ENCODE results near the gene RTN4RL2.
"Not testable (repeated sequence)": the region's sequence is repeated elsewhere in the genome, so short reads cannot be mapped to it uniquely, and the experiment has no call there.

Gene RTN4RL2

GRCh38 chr11:57444362-57445121 is 15.8 kb upstream of the RTN4RL2 start:
- no peak overlapping the region for H3K27ac ChIP-seq
- no peak for TF ChIP-seq ZFX (IDR thresholded peaks at IDR 0.05)
- TF ChIP-seq CTCF (conservative IDR thresholded peaks at IDR 0.05) = no peak

- H3K27ac ChIP-seq = not testable (repeated sequence)
Observed at GRCh38 chr11:57445122-57445394, 15.3 kb upstream of the RTN4RL2 start.

GRCh38 chr11:57446055-57446454 is 14.3 kb upstream of the RTN4RL2 start:
- H3K27ac ChIP-seq = no peak overlapping the region
- no peak for TF ChIP-seq CTCF (conservative IDR thresholded peaks at IDR 0.05)
- TF ChIP-seq ZFX (IDR thresholded peaks at IDR 0.05) = no peak

GRCh38 chr11:57453543-57454177 is 6.7 kb upstream of the RTN4RL2 start:
- no peak for TF ChIP-seq ZFX (IDR thresholded peaks at IDR 0.05)
- no peak for TF ChIP-seq CTCF (conservative IDR thresholded peaks at IDR 0.05)
- H3K27ac ChIP-seq = no peak overlapping the region

- peak; percentile 98 for TF ChIP-seq CTCF (conservative IDR thresholded peaks at IDR 0.05)
- TF ChIP-seq ZFX (IDR thresholded peaks at IDR 0.05) = no peak
- no peak overlapping the region for H3K27ac ChIP-seq
Observed at GRCh38 chr11:57456960-57457642, 3.2 kb upstream of the RTN4RL2 start.

- TF ChIP-seq ZFX (IDR thresholded peaks at IDR 0.05) (no peak), CTCF (conservative IDR thresholded peaks at IDR 0.05) (peak; percentile 39; the same call in 1 of the 2 replicates)
- H3K27ac ChIP-seq = no peak overlapping the region
Observed at GRCh38 chr11:57457643-57458023, 2.7 kb upstream of the RTN4RL2 start.

- TF ChIP-seq CTCF (conservative IDR thresholded peaks at IDR 0.05) (no peak), ZFX (IDR thresholded peaks at IDR 0.05) (no peak)
- H3K27ac ChIP-seq = no peak overlapping the region
Observed at GRCh38 chr11:57458060-57458409, 2.3 kb upstream of the RTN4RL2 start.
